Inferior parietal cortex (tissue), 1 donor: ENCODE data around the gene PLCG2.
"Not testable (repeated sequence)": the region's sequence is repeated elsewhere in the genome, so short reads cannot be mapped to it uniquely, and the experiment has no call there.

Source experiments
- DNase-seq: peaks from one replicate; pipeline ENCODE4 v3.0.0-alpha.2; 2016; ENCODE audit errors: extremely low spot score

The PLCG2 gene

DNA sequence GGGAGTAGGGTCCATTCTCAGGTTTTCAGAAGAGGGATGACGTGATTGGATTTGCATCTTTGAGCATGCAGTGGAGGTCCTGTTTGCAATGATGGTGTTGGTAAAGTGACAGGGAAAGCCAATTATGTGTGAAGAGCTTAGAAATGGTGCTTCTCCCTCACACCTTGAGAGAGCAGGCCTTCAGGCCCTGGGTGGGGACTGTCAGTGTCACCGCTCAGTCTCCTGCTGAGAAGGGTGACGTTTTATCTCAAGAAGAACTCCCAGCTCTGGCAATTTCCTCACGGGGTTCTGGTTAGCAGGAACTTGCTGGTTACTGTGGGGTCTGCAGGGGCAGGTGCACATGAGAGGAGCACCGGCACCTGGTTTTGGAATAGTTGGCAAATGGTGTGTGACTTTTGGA is 11.2 kb downstream of the PLCG2 start:
- DNase-seq: no peak

DNA sequence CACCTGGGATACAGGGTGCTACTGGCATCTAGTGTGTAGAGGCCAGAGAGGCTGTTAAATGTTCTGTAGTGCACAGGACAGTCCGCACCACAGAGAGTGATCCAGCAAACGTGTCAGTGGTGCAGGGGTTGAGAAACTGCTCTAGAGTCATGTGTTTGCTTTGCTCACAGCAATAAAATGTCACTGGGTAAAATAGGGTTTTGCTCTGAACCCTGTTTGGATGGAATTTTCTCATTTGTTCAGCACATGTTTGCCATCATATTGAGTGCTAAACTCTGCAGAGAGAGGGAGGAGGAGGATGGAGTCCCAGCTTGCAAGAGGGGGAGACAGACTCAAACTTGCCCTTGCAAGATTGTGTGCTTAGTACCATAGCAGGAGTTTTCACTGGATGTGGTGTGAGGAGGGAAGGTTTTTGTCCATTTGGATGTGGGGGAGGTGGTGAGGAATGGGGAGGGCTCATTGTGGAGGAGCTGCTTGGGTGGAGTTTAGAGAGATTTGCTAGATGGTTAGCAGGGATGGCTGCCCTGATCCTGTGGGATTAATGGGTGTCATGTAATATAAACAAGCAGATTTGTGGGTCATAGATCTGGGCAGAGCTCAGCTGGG is 11.8 kb downstream of the PLCG2 start:
- no peak for DNase-seq

DNA sequence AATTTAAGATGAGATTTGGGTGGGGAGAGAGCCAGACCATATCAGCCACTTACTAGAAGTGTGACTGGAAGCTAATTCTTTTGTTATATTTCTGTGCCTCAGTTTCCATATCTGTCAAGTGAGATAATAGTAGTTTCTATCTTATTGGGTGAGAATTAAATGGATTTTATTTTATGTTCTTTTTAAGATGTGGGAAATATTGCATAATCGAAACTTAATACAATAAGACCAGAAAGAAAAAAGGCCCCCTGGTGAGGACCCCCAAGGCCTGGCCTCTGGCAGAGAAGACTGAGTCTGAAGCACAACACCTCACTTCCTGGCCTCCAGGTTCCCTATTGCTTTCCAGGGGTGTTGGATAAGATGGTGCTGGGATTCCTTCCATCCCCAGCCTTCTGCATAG is 13.7 kb downstream of the PLCG2 start:
- no peak for DNase-seq

- no peak for DNase-seq
Observed at GRCh38 chr16:81795193-81795592, 16.1 kb downstream of the PLCG2 start.

DNA sequence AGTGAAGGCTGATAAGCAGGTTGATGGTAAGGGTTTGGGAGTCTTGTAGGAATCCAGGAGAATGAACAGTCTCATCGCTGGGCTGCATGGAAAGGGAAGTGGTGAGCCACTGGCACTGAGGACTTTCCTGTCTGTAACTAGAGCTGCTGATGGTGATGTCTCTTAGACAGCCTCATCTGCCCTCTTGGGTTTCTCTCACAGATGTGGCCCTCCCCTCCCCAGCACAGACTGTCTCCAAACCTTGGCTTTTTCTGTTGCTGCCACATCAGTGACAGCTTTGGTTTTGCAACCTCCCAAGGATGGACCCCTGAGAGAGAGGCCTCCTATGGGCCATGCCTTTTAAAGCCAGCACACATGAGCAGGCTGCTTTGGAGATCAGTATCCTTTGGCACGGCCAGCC is 16.9 kb downstream of the PLCG2 start:
- DNase-seq: no peak

DNA sequence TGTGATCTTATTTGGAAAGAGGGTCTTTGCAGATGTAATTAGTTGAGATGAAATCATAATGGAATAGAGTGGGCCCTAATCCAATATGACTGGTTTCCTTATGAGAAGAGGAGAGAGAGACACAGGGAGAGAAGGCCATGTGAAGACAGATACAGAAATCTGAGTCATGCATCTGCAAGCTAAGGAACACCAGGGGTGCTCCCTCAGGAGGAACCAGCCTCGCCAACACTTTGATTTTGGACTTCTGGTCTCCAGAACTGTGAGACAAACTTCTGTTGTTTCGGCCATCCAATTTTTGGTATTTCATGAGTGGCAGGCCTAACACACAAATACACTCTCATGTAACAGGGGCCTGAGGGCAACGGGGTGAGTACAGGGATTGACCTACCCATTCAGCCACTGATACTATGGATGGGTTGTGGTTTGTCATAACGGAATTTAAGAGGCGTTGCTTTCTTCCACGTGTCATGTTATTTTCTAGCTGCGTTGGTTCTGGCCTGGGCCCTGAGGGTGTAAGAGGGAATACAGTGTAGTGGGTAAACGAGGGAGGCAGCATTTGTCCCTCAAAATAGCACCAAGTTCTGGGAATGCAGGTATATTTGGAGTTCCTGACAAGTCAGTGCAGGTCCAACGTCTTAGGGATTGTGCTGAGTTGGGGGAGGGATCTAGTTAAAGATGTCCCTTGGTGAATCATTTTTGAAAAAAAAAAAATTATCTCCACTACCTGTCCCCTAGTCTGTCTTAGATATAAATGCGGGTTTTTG is 17.7 kb downstream of the PLCG2 start:
- no peak for DNase-seq

- DNase-seq: no peak
Observed at GRCh38 chr16:81797443-81797842, 18.4 kb downstream of the PLCG2 start.

- no peak for DNase-seq
Observed at GRCh38 chr16:81798311-81799137, 19.4 kb downstream of the PLCG2 start.

- DNase-seq: no peak
Observed at GRCh38 chr16:81799138-81799504, 20.0 kb downstream of the PLCG2 start.

GRCh38 chr16:81801724-81802123 is 22.6 kb downstream of the PLCG2 start:
- DNase-seq: not testable (repeated sequence)

- no peak for DNase-seq
Observed at GRCh38 chr16:81803332-81803731, 24.2 kb downstream of the PLCG2 start.

DNA sequence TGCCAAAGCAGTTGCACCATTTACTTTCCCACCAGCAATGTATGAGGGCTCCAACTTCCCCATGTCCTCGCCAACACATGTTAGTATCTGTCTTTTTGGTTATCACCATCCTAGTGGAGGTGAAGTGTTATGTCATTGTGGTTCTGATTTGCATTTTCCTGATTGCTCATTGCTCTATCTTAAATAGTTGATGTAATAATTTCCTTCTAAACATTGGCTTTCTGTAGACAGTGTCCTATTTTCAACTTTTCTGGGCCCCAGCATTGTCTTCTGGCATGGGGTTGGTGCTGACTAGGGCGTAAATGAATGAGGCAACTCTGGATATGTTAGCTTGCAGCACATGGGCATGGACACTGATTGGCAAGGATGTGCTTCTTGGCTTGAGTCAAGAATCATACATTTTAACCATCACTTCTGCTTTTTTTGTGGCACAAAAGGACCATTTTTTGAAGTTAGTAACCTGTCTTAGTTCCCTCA is 25.1 kb downstream of the PLCG2 start:
- DNase-seq: no peak

DNA sequence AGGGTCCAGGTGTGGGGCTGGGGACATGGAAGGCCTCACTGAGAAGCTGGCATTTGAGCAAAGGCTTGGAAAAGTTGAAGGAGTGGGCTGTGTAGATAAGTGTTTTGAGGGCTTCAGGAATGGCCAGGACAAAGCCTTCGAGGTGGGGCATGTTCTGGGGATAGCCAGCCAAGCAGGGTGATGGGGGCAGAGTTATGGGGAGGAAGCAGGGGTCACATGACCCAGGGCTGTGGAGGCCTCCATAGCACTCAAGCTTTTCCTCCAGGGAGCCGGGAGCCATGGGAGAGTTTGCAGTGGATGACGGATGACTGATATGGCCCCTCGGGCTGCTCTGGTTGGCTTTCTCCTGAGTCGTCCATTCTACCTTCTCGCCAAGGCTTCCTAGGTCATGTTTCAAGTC is 27.6 kb downstream of the PLCG2 start:
- DNase-seq: no peak

- DNase-seq: no peak
Observed at GRCh38 chr16:81807767-81808358, 28.8 kb downstream of the PLCG2 start.

DNA sequence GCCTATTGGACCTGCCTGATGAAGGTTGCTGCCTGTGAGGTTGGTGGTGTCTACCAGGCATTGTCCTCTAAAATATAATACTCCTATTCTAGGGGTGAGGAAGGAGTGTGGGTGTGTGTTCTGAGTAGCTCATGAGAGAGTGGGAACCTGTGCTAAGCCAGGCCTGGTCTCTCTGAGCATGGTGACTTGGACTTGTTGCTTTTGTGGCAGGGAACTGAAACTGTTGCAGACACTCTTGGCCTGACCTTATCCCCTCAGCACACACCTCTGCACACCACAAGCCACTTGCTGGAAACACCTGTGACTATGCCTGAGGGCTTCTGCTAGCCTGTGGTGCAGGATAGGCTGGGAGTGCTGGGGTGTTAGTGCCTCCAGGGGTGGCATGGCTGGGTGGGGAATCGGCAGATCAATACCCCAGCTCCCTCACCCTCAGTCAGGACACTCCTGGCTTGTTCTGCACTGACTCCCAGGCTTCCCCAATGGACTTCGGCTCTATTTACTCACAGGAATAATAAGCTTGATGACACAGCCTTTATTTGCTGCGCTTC is 29.9 kb downstream of the PLCG2 start:
- DNase-seq: no peak

DNA sequence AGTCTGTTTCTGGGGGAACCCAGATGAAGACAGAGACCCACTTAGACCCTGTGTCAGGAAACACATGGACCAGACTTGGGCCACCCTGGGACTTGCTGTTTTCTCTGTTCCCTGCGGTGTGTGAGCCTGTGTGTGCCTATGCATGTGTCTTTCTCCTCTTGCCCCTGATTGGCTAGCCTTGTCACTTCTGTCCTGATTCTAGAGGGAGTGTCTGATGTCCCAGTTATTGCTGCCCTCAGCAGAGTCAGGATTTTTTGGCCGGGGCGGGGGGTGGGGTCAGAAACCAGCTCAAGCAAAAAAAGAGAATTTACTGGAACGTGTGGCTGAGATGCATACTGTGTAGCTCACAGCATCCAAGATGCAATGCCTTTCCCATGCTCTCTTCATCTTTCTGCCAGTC is 30.5 kb downstream of the PLCG2 start:
- no peak for DNase-seq

DNA sequence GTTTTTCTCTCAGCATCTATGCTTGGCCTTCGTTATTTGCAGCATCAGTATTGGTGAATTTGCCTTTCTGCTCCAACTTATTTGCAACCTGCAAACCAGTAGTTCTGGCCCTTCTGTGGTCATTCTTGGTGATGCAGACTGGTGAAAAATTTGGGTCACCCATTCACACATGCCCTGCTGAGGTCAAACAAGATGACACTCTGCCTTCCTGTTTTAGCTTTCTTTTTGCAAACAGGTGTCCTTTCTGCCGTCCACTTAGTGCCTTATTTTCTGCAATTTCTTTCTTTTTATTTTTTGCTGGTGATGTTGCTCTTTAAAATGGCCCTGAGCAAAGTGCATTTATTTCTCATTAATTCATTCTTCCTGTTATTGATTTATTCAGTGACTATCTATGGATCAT is 31.3 kb downstream of the PLCG2 start:
- DNase-seq: no peak

DNA sequence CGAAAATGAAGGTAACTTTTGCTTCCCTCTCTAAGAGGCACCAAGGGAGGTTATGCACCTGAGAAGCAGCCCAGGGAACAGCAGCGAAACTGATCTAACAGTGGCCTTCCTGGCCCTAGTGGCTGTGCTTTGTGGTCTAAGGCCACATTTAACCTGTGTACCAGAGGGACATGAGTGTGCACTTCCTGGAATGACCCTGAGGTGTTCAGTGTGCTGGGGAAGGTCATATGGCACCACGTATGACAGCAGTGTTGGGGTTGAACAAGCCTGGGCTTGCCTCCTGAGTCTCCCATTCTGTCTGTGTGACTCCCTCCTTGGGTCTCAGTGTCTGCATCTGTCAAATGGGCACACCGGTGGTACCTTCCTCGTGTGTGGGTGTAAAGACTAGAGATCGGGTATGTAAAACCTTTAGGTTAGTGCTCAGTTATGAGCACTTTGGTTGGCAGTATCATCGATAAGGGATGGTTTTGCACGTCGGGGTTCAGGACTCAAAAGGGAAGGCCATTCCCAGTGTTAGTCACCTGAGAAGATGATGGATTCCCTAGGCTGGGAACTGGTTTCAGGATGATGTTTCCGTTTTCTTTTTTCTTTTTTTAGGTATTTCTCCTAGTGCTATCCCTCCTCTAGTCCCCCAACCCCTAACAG is 31.9 kb downstream of the PLCG2 start:
- DNase-seq: no peak

GRCh38 chr16:81813648-81814047 is 34.6 kb downstream of the PLCG2 start:
- DNase-seq: no peak

DNA sequence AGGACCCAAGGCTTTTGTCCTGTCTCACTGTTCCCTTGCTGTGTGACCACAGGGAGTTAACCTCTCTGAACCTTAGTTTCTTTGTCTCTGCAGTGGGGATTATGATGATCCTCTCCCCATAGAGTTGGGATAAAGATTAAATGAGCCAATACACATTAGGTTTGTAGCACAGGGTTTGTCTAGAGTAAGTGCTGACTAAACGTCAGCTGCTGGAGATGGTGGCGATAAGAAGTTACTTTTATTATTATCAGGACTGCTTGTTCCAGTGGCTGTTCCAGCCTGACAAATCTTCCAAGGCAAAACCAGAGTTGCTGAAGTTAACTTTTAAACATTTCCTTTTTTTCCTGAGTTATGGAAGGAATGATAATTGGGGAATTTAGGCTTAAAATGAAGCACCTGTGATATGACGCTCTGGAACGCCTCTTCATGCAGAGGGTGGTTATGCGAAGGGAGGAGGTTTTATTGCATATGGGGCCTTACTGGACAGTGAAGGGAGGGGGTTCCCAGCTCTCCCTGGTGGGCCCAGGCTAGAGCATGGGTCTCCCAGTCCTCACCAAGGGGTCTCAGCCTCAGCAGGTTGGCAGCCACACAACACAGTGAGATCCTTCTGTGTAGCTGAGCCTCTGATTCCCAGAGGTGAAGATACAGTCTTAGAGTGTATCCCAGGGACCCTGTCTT is 35.8 kb downstream of the PLCG2 start:
- DNase-seq: no peak

- DNase-seq: no peak
Observed at GRCh38 chr16:81815429-81815766, 36.3 kb downstream of the PLCG2 start.
